Ascending aorta (tissue), 2 donors: ENCODE measurements around the gene RAB1B. TPM values are rescaled to one million over a fixed set of nuclear protein-coding genes. Genes with fewer than 3 reads are reported as not detected.

Experiments
- DNase-seq, 2 donors: peaks; one replicate each; pipeline ENCODE4 v3.0.0-alpha.2; 2019; ENCODE audit warnings: low spot score in 2 of 2
- H3K27ac ChIP-seq, 2 donors: fragments of 200-600 bp; sonication (generic); one replicate each; pipeline ENCODE4 v1.5.1; 2016 to 2017; ENCODE audit warnings: mild to moderate bottlenecking in 1 of 2
- H3K27me3 ChIP-seq: fragments of 200-600 bp; sonication (generic); one replicate; pipeline ENCODE4 v1.5.1; 2017
- H3K36me3 ChIP-seq, 2 donors: fragments of 200-600 bp; sonication (generic); one replicate each; pipeline ENCODE4 v1.5.1; 2016
- H3K4me1 ChIP-seq, 2 donors: fragments of 200-600 bp; sonication (generic); one replicate each; pipeline ENCODE4 v1.5.1; 2016 to 2017; ENCODE audit warnings: mild to moderate bottlenecking in 1 of 2
- H3K4me3 ChIP-seq, 2 donors: fragments of 200-600 bp; sonication (generic); one replicate each; pipeline ENCODE4 v1.5.1; 2016 to 2017; ENCODE audit warnings: mild to moderate bottlenecking in 1 of 2
- H3K9me3 ChIP-seq, 2 donors: fragments of 200-600 bp; sonication (generic); one replicate each; pipeline ENCODE4 v1.5.1; 2016
- intact Hi-C: fragments of 100-400 bp; cut with DNase I; formaldehyde crosslinking; loops from one replicate; pipeline ENCODE4 v1.15.1; 2023
- total RNA-seq: library from RNA; depleted of rRNA; stranded (reverse); fragments of >200 nt; gene quantifications from one replicate; pipeline ENCODE4 v1.1.0, GENCODE V29; 2016
- TF ChIP-seq, protein P1 (sequence below), 3 experiments: fragments of 200-600 bp in 2 of 3; fragments of 450-650 bp in 1 of 3; sonication (generic) in 2 of 3; IDR thresholded peaks; one replicate each; pipeline ENCODE4 v1.5.1; 2016 to 2019; ENCODE audit warnings: antibody characterized with exemption in 3 of 3, mild to moderate bottlenecking in 1 of 3, moderate library complexity in 1 of 3

RAB1B gene
- total RNA-seq, 1 donor from 2014 or later, result 171 TPM

DNA sequence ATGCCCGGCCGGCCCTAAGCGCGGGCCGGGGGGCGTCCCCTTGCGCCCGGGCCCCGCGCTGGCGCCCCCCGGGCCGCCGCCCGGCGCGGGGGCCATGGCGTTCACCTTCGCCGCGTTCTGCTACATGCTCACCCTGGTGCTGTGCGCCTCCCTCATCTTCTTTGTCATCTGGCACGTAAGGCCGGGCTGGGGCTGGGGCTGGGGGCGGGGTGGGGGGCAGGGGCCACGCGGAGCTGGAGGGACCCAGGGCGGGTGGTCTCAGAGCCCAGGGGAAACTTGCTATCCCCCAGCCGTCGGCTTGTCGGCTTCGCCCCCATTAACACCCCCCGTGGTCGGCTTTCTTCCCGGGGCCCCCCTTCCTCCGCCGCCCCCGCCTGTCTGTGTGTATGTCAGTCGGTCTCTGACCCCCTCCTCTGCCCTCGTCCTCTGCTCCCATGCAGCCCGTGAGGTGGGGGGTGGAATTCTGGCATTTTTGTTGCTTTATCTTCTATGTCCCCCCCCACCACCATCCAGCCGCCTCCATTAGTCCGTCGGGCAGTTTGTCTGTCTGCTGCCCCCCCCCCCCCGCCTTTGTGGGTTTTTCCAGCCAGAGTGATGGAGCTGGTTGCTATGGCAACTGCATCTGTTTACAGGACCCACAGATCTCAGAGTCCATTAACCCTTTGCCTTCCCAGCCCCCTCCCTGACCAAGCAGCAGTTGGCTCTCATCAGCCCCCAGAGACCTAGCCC is 10.1 kb downstream of the RAB1B start:
- peak overlapping the region; percentile 34 to 42 for H3K4me3 ChIP-seq
- TF ChIP-seq, protein P1, sequence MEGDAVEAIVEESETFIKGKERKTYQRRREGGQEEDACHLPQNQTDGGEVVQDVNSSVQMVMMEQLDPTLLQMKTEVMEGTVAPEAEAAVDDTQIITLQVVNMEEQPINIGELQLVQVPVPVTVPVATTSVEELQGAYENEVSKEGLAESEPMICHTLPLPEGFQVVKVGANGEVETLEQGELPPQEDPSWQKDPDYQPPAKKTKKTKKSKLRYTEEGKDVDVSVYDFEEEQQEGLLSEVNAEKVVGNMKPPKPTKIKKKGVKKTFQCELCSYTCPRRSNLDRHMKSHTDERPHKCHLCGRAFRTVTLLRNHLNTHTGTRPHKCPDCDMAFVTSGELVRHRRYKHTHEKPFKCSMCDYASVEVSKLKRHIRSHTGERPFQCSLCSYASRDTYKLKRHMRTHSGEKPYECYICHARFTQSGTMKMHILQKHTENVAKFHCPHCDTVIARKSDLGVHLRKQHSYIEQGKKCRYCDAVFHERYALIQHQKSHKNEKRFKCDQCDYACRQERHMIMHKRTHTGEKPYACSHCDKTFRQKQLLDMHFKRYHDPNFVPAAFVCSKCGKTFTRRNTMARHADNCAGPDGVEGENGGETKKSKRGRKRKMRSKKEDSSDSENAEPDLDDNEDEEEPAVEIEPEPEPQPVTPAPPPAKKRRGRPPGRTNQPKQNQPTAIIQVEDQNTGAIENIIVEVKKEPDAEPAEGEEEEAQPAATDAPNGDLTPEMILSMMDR (IDR thresholded peaks at IDR 0.05), result no peak
- no peaks in the 10 kb centered on the region for H3K9me3 ChIP-seq
- peaks cover 2 to 20% of the 10 kb centered on the region in 2 donors for H3K4me1 ChIP-seq
- H3K36me3 ChIP-seq, result peaks cover 26 to 30% of the 10 kb centered on the region in 2 donors
- no peaks in the 10 kb centered on the region for H3K27me3 ChIP-seq
- intact Hi-C loops, result no loop called here
- H3K27ac ChIP-seq, result no peak overlapping the region
- no peak for DNase-seq

DNA sequence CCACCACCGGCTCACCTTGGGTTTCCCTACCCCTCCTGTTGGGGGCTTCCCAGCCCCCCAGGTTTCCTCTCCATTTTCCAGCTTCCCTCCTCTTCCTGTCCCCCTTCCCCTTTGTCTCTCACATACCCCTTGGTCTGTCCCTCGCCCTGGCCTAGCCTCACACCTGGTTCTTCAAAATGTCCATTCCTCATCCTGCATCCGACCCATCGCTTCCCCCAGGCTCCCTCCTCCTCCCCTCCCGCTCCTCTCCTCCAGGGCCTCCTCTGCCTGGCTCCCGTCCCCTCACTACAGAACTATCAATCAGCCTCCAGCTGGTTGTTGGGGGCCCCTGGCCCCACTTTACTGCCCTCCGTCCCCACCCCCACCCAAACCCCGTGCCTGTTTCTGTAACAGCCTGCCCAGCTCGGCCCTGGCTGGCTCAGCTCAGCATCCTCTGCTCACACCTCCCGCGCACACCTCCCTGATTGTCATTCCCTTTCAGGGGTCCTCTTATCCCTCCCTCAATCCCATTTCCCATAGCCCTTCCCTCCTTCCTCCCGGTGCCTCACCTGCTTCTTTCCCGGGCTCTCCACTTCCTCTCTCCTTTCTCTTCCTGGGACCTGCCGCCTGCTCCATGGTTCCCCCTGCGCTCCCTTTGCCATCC is 10.8 kb downstream of the RAB1B start:
- peaks cover 21 to 25% of the 10 kb centered on the region in 2 donors for H3K36me3 ChIP-seq
- H3K9me3 ChIP-seq, result no peaks in the 10 kb centered on the region
- no peak for DNase-seq
- TF ChIP-seq, protein P1 (IDR thresholded peaks at IDR 0.05), result no peak
- no peak overlapping the region for H3K27ac ChIP-seq
- intact Hi-C loops, result no loop called here
- peaks cover 2 to 20% of the 10 kb centered on the region in 2 donors for H3K4me1 ChIP-seq
- no peak overlapping the region for H3K4me3 ChIP-seq
- no peaks in the 10 kb centered on the region for H3K27me3 ChIP-seq

DNA sequence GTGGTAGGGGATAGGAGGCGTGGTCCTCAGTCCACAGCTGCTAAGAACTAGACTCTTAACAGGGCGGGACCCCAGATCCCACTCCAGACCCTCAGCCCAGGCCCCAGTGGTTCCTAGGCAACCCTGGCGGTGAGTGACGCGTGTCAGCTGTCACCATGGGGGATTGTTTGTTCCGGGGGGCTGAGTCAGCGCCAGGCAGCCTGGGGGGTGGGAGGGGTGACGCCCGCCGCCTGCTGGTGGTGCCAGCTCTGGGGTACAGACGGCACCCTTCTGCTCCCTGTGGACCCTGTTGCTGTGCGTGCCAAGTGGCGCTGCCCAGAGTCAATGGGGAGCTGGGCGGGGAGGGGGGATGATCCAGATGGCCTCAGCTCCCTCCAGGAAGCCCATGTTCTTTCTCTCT is 12.0 kb downstream of the RAB1B start:
- no peak overlapping the region for H3K27ac ChIP-seq
- intact Hi-C loops, result no loop called here
- H3K36me3 ChIP-seq, result peaks cover 9 to 25% of the 10 kb centered on the region in 2 donors
- TF ChIP-seq, protein P1 (IDR thresholded peaks at IDR 0.05), result no peak
- no peaks in the 10 kb centered on the region for H3K27me3 ChIP-seq
- no peak for DNase-seq
- H3K4me1 ChIP-seq, result peaks cover 2 to 20% of the 10 kb centered on the region in 2 donors
- H3K4me3 ChIP-seq, result no peak overlapping the region
- no peaks in the 10 kb centered on the region for H3K9me3 ChIP-seq

DNA sequence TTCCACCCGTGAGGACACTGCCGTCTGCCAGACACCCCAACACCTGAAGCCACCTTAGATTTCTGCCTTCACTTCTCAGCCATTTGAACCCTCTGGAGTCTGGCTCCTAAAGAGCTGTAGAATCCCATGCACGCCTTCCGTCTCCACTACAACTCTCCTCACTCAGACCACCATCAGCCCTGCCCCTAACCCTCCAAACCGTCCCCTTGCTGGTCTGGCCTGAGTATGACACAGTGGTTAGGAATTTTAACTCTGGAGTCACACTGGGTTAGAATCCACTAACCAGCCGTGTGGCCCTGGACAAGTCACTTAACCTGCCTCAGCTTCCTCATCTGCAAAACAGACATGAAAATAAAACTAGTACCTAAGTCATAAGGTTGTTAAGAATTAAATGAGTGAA is 12.6 kb downstream of the RAB1B start:
- Histone ChIP-seq H3K4me3 (no peak overlapping the region), H3K27me3 (no peaks in the 10 kb centered on the region), H3K9me3 (no peaks in the 10 kb centered on the region), H3K4me1 (peaks cover 2 to 20% of the 10 kb centered on the region in 2 donors), H3K36me3 (peaks cover 3 to 22% of the 10 kb centered on the region in 2 donors), H3K27ac (no peak overlapping the region)
- no peak for DNase-seq
- intact Hi-C loops, result no loop called here
- TF ChIP-seq, protein P1 (IDR thresholded peaks at IDR 0.05), result no peak

DNA sequence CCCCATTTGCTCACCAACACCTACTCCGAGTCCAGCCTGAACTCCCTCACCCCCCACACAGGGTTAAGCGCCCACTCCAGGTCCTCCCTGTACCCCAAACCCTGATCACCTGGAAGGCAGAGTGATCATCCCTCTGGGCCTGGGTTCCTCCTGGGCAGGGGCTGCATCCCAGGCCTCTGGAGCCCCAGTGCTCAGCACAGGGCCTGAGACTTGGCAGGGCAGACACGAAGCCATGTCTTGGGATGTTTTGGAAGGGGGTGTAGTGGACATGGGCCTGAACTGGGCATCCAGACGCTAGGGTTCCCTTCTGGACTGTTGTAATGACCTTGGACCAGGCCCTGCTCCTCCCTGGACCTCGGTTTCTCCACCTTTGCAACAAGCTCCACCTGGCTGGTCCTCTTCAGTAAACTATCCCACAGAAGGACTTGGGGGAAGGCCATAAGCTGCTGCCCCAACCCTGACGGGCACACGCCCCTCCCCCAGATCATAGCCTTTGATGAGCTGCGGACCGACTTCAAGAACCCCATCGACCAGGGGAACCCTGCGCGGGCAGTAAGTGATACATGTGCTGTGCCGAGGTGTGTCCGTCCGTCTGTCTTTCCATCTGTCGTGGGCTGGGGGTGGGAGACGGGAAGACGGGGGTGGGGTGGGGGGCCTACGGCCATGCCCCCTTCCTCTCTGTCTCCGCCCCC is 13.5 kb downstream of the RAB1B start:
- TF ChIP-seq, protein P1 (IDR thresholded peaks at IDR 0.05), result no peak
- DNase-seq, result no peak
- no peak overlapping the region for H3K4me3 ChIP-seq
- H3K27ac ChIP-seq, result no peak overlapping the region
- no peaks in the 10 kb centered on the region for H3K9me3 ChIP-seq
- H3K4me1 ChIP-seq, result peaks cover 2 to 20% of the 10 kb centered on the region in 2 donors
- peaks cover 1 to 17% of the 10 kb centered on the region in 2 donors for H3K36me3 ChIP-seq
- intact Hi-C loops, result loop anchor here (1.0 kb wide), 2 partner anchors 14 to 60 kb away; partner anchors contain the start of gene RAB1B
- H3K27me3 ChIP-seq, result no peaks in the 10 kb centered on the region
